HG03095 (cell line): ENCODE data around the gene CDC42EP2.

Experiments
- ATAC-seq: cut with Tn5 transposase; IDR thresholded peaks from one replicate; pipeline ENCODE4 v1.9.1; 2021; ENCODE audit warnings: moderate library complexity; ENCODE audit not compliant: unreplicated experiment

The CDC42EP2 gene

GRCh38 chr11:65297026-65297672 lies 17.5 kb upstream of the CDC42EP2 start:
- no peak for ATAC-seq

GRCh38 chr11:65298131-65298535 lies 16.5 kb upstream of the CDC42EP2 start:
- ATAC-seq, result no peak

GRCh38 chr11:65298655-65299179 lies 15.9 kb upstream of the CDC42EP2 start:
- no peak for ATAC-seq

GRCh38 chr11:65300621-65301275 lies 13.9 kb upstream of the CDC42EP2 start:
- ATAC-seq, result no peak

GRCh38 chr11:65301491-65302329 lies 13.0 kb upstream of the CDC42EP2 start:
- no peak for ATAC-seq

- no peak for ATAC-seq
Measured at GRCh38 chr11:65303555-65303954, 11.1 kb upstream of the CDC42EP2 start.

- ATAC-seq, result no peak
Measured at GRCh38 chr11:65304110-65304509, 10.6 kb upstream of the CDC42EP2 start.

- no peak for ATAC-seq
Measured at GRCh38 chr11:65304613-65305012, 10.1 kb upstream of the CDC42EP2 start.

GRCh38 chr11:65305501-65306268 lies 9.0 kb upstream of the CDC42EP2 start:
- ATAC-seq, result no peak

- ATAC-seq, result no peak
Measured at GRCh38 chr11:65307298-65308229, 7.1 kb upstream of the CDC42EP2 start.

GRCh38 chr11:65308281-65308891 lies 6.3 kb upstream of the CDC42EP2 start:
- ATAC-seq, result no peak

- no peak for ATAC-seq
Measured at GRCh38 chr11:65309006-65309405, 5.7 kb upstream of the CDC42EP2 start.

- no peak for ATAC-seq
Measured at GRCh38 chr11:65310215-65310614, 4.5 kb upstream of the CDC42EP2 start.

- no peak for ATAC-seq
Measured at GRCh38 chr11:65310736-65311135, 3.9 kb upstream of the CDC42EP2 start.

GRCh38 chr11:65311170-65311678 lies 3.4 kb upstream of the CDC42EP2 start:
- ATAC-seq, result no peak

- no peak for ATAC-seq
Measured at GRCh38 chr11:65315204-65315865, 669 bp downstream of the CDC42EP2 start.

GRCh38 chr11:65315866-65316226 lies 1.2 kb downstream of the CDC42EP2 start:
- ATAC-seq, result no peak

- ATAC-seq, result no peak
Measured at GRCh38 chr11:65316227-65317024, 1.8 kb downstream of the CDC42EP2 start.
